Parathyroid adenoma (tissue), 2 donors: ENCODE results near the gene COMMD10.

Source experiments
- H2AFZ ChIP-seq: fragments of 300-600 bp; sonication (generic); one replicate; pipeline ENCODE4 v1.7.0; 2017; ENCODE audit warnings: antibody characterized with exemption, mild to moderate bottlenecking
- H3K27ac ChIP-seq: fragments of 300-600 bp; sonication (generic); one replicate; pipeline ENCODE4 v1.7.0; 2017
- H3K27me3 ChIP-seq: fragments of 300-600 bp; sonication (generic); one replicate; pipeline ENCODE4 v1.7.0; 2017; ENCODE audit warnings: low read length; ENCODE audit not compliant: control insufficient read depth, insufficient read depth
- H3K36me3 ChIP-seq: fragments of 300-600 bp; sonication (generic); one replicate; pipeline ENCODE4 v1.7.0; 2017; ENCODE audit warnings: low read length; ENCODE audit not compliant: control insufficient read depth, insufficient read depth
- H3K4me1 ChIP-seq: fragments of 300-600 bp; sonication (generic); one replicate; pipeline ENCODE4 v1.7.0; 2017; ENCODE audit warnings: control low read depth
- H3K4me2 ChIP-seq: fragments of 300-600 bp; sonication (generic); one replicate; pipeline ENCODE4 v1.7.0; 2017; ENCODE audit warnings: low read length
- H3K4me3 ChIP-seq: fragments of 300-600 bp; sonication (generic); one replicate; pipeline ENCODE4 v1.7.0; 2017; ENCODE audit warnings: low read depth, low read length
- H3K79me2 ChIP-seq: fragments of 300-600 bp; sonication (generic); one replicate; pipeline ENCODE4 v1.7.0; 2017; ENCODE audit warnings: control low read depth
- H3K9ac ChIP-seq: fragments of 300-600 bp; sonication (generic); one replicate; pipeline ENCODE4 v1.7.0; 2017; ENCODE audit warnings: mild to moderate bottlenecking
- H3K9me3 ChIP-seq: fragments of 300-600 bp; sonication (generic); one replicate; pipeline ENCODE4 v1.7.0; 2017; ENCODE audit warnings: low read length; ENCODE audit not compliant: control insufficient read depth
- CTCF ChIP-seq: fragments of 300-600 bp; sonication (generic); IDR thresholded peaks from one replicate; pipeline ENCODE4 v1.7.0; 2017; ENCODE audit warnings: antibody characterized with exemption, mild to moderate bottlenecking
- donor health status: primary hyperparathyroidism.

The COMMD10 gene

DNA sequence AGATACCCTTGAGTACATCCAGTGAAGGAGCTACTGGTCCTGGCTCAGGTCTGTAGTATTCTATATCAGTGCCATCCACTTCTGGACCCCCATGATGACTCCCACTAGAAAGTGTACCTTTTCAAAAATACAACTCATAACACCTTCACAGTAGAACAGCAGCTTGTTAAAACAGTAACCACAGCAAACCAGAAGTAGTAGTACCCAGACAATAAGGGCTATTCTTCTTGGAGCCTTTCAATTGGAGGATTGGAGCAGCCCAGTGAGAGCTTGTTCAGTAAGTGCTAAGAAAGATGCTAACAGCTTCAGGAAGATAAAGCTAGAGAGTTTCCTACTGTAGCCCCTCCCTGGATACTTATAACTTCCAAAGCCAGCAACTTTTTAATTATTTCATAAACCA lies 42.5 kb upstream of the COMMD10 start:
- no peak overlapping the region for H3K27ac ChIP-seq
- no peak overlapping the region for H3K4me3 ChIP-seq
- H3K79me2 ChIP-seq, result no peaks in the 10 kb centered on the region
- H3K4me1 ChIP-seq, result no peaks in the 10 kb centered on the region
- H2AFZ ChIP-seq, result no peak overlapping the region
- H3K4me2 ChIP-seq, result no peak overlapping the region
- no peak overlapping the region for H3K9ac ChIP-seq
- no peaks in the 10 kb centered on the region for H3K9me3 ChIP-seq
- no peaks in the 10 kb centered on the region for H3K36me3 ChIP-seq
- H3K27me3 ChIP-seq, result no peaks in the 10 kb centered on the region
- no peak for TF ChIP-seq CTCF

DNA sequence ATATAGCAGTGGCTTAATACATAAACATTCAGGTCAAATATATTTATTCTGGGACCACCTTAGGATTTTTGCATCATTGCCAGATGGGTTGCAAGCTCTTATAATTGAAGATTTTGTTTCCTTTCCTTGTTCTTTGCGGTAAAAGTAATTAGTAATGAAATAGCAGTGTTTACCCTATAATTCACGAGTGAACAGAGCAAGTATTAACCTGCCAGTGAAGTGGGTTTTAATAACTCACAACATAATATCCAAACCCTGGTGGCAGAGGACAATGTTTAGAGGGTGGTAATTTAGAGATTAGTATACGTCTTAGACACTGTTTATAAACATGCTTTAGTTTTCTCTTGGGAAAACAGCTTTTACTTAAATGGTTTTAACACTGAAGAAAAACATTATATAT lies 40.8 kb upstream of the COMMD10 start:
- H3K4me2 ChIP-seq, result no peak overlapping the region
- H3K36me3 ChIP-seq, result no peaks in the 10 kb centered on the region
- no peaks in the 10 kb centered on the region for H3K79me2 ChIP-seq
- no peak overlapping the region for H2AFZ ChIP-seq
- H3K27ac ChIP-seq, result no peak overlapping the region
- no peaks in the 10 kb centered on the region for H3K4me1 ChIP-seq
- no peaks in the 10 kb centered on the region for H3K9me3 ChIP-seq
- no peak overlapping the region for H3K4me3 ChIP-seq
- no peak overlapping the region for H3K9ac ChIP-seq
- TF ChIP-seq CTCF, result no peak
- H3K27me3 ChIP-seq, result no peaks in the 10 kb centered on the region

GRCh38 chr5:116045821-116046220 lies 39.0 kb upstream of the COMMD10 start:
- H3K4me1 ChIP-seq, result no peaks in the 10 kb centered on the region
- H3K9me3 ChIP-seq, result no peaks in the 10 kb centered on the region
- TF ChIP-seq CTCF, result no peak
- H3K79me2 ChIP-seq, result no peaks in the 10 kb centered on the region
- no peak overlapping the region for H3K4me3 ChIP-seq
- no peak overlapping the region for H3K27ac ChIP-seq
- no peak overlapping the region for H3K4me2 ChIP-seq
- no peak overlapping the region for H2AFZ ChIP-seq
- H3K36me3 ChIP-seq, result no peaks in the 10 kb centered on the region
- no peak overlapping the region for H3K9ac ChIP-seq
- no peaks in the 10 kb centered on the region for H3K27me3 ChIP-seq

DNA sequence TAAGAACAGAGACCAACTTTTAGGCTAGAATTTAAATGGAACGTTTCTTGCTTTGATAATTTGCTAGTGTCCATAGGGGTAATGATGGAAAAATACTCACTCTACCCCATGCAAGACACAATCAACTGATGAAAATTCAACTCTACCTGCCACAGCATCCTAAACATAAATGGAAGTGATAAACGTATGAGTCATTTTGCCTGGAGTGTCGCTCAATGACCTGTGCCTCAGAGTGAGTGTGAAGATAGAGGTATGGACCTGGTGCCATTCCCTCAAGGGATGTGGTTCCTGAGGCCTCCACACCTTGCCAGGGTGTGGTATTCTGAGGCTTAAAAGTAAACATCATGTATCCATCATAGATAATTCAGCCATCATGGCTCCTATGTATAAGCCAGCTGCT lies 38.6 kb upstream of the COMMD10 start:
- no peaks in the 10 kb centered on the region for H3K79me2 ChIP-seq
- H3K27ac ChIP-seq, result no peak overlapping the region
- H3K36me3 ChIP-seq, result no peaks in the 10 kb centered on the region
- no peaks in the 10 kb centered on the region for H3K27me3 ChIP-seq
- no peaks in the 10 kb centered on the region for H3K4me1 ChIP-seq
- no peak overlapping the region for H2AFZ ChIP-seq
- no peak overlapping the region for H3K9ac ChIP-seq
- no peaks in the 10 kb centered on the region for H3K9me3 ChIP-seq
- no peak overlapping the region for H3K4me3 ChIP-seq
- no peak for TF ChIP-seq CTCF
- no peak overlapping the region for H3K4me2 ChIP-seq

DNA sequence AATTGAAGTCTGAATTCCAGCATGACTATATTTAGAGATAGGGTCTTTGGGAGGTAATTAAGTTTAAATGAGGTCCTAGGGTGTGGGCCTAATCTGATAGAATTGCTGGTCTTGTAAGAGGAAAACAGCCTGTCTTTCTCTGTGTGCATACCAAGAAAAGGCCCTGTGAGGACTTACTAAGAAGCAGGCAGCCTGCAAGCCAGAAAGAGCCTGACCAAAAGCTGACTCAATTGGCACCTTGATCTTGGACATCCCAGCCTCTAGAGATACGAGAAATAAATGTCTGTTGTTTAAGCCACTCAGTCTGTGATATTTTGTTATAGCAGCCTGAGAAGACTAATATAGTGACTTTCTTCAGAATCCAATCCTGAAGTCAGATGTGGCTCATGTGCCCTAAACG lies 38.0 kb upstream of the COMMD10 start:
- Histone ChIP-seq H3K79me2 (no peaks in the 10 kb centered on the region), H3K9me3 (no peaks in the 10 kb centered on the region), H3K36me3 (no peaks in the 10 kb centered on the region), H3K4me1 (no peaks in the 10 kb centered on the region), H3K4me3 (no peak overlapping the region), H3K27ac (no peak overlapping the region), H3K4me2 (no peak overlapping the region), H3K9ac (no peak overlapping the region), H3K27me3 (no peaks in the 10 kb centered on the region), H2AFZ (no peak overlapping the region)
- no peak for TF ChIP-seq CTCF
